Fibroblast of lung (primary cell): ENCODE measurements around the gene CDKN2AIP. TPM values are rescaled to one million over a fixed set of nuclear protein-coding genes. Genes with fewer than 3 reads are reported as not detected.

Experiments used
- DNase-seq, 2 donors: peaks; one replicate each; pipeline versions ENCODE4 v3.0.0 to v3.0.0-alpha.2; 2010; ENCODE audit warnings: low read depth in 2 of 2
- H2AFZ ChIP-seq: 2 replicates; pipeline ENCODE4 v1.5.1; 2012; ENCODE audit warnings: low read length, control low read depth, inconsistent platforms
- H3K27ac ChIP-seq: 2 replicates; pipeline ENCODE4 v1.5.1; 2011; ENCODE audit warnings: low read length, control low read depth; ENCODE audit not compliant: insufficient read depth
- H3K27me3 ChIP-seq: 2 replicates; pipeline ENCODE4 v1.5.1; 2011; ENCODE audit warnings: mild to moderate bottlenecking, low read length; ENCODE audit not compliant: control insufficient read depth, insufficient read depth
- H3K36me3 ChIP-seq: 2 replicates; pipeline ENCODE4 v1.5.1; 2011; ENCODE audit warnings: low read length; ENCODE audit not compliant: control insufficient read depth, insufficient read depth
- H3K4me1 ChIP-seq: 2 replicates; pipeline ENCODE4 v1.5.1; 2011; ENCODE audit warnings: low read length; ENCODE audit not compliant: control insufficient read depth, insufficient read depth; ENCODE audit errors: extremely low read depth
- H3K4me2 ChIP-seq: 2 replicates; pipeline ENCODE4 v1.5.1; 2011; ENCODE audit warnings: low read length, control low read depth; ENCODE audit not compliant: insufficient read depth; ENCODE audit errors: extremely low read depth
- H3K4me3 ChIP-seq, 4 experiments: fragments of 200-600 bp in 1 of 4; sonication (generic) in 1 of 4; replicated peaks in 1 of 4; 2 replicates each; pipeline ENCODE4 v1.5.1; 2011 to 2016; ENCODE audit warnings: low read length in 4 of 4, low read depth in 3 of 4, mild to moderate bottlenecking in 3 of 4, control low read depth in 2 of 4, inconsistent platforms in 1 of 4, mixed read lengths in 1 of 4; ENCODE audit not compliant: insufficient read depth in 1 of 4; ENCODE audit errors: control extremely low read depth in 1 of 4
- H3K79me2 ChIP-seq: 2 replicates; pipeline ENCODE4 v1.5.1; 2012; ENCODE audit warnings: mild to moderate bottlenecking, low read length, inconsistent platforms; ENCODE audit not compliant: control insufficient read depth, insufficient read depth
- H3K9ac ChIP-seq: 2 replicates; pipeline ENCODE4 v1.5.1; 2011; ENCODE audit warnings: mild to moderate bottlenecking, low read length, control low read depth; ENCODE audit not compliant: insufficient read depth
- H3K9me3 ChIP-seq: 2 replicates; pipeline ENCODE4 v1.5.1; 2012; ENCODE audit warnings: low read depth, low read length; ENCODE audit not compliant: control insufficient read depth, insufficient read depth
- H4K20me1 ChIP-seq: 2 replicates; pipeline ENCODE4 v1.5.1; 2011; ENCODE audit warnings: low read length; ENCODE audit not compliant: control insufficient read depth, insufficient read depth; ENCODE audit errors: extremely low read depth
- CTCF ChIP-seq, 2 donors: IDR thresholded peaks in 1 of 2; conservative IDR thresholded peaks in 1 of 2; 1 replicate in 1 of 2; 2 replicates in 1 of 2; pipeline ENCODE4 v1.5.1; 2011 to 2012; ENCODE audit warnings: low read length in 2 of 2, control low read depth in 1 of 2, inconsistent platforms in 1 of 2, low read depth in 1 of 2, mild to moderate bottlenecking in 1 of 2
- EZH2 ChIP-seq: IDR thresholded peaks from 2 replicates; pipeline ENCODE4 v1.5.1; 2012; ENCODE audit warnings: low read length, control low read depth, mild to moderate bottlenecking; ENCODE audit errors: missing control alignments
- polyA plus RNA-seq, 2 donors: library from polyadenylated mRNA; depleted of rRNA in 1 of 2; stranded (reverse) in 1 of 2; unstranded in 1 of 2; fragments of >200 nt; gene quantifications; 2 replicates each; pipeline ENCODE4 v1.2.1, GENCODE V29; 2011 to 2012; ENCODE audit warnings: missing spikeins in 1 of 2
- total RNA-seq: library from RNA; depleted of rRNA; stranded (reverse); fragments of >200 nt; gene quantifications from 2 replicates; pipeline ENCODE4 v1.2.1, GENCODE V29; 2014

Gene CDKN2AIP
- total and polyA plus RNA-seq, 2 donors (not counting 1 experiment from before 2014, with no cell fraction given), result 15.4 to 20.5 TPM

- DNase-seq, result no peak
- no peak overlapping the region for H3K9ac ChIP-seq
- no peak overlapping the region for H3K4me3 ChIP-seq
- H3K9me3 ChIP-seq, result no peaks in the 10 kb centered on the region
- TF ChIP-seq CTCF (conservative IDR thresholded peaks at IDR 0.05 in 1 of 2, IDR thresholded peaks at IDR 0.05 in 1 of 2; ENCODE audit: low read depth in 1 of 2, low read length in 2 of 2) (no peak), EZH2 (no peak)
- peaks cover 3% of the 10 kb centered on the region for H3K4me1 ChIP-seq
- no peak overlapping the region for H3K27ac ChIP-seq
- H3K79me2 ChIP-seq, result no peaks in the 10 kb centered on the region
- no peaks in the 10 kb centered on the region for H3K36me3 ChIP-seq
- H4K20me1 ChIP-seq, result no peaks in the 10 kb centered on the region
- no peaks in the 10 kb centered on the region for H3K27me3 ChIP-seq
- no peak overlapping the region for H3K4me2 ChIP-seq
- peak overlapping the region; percentile 22 for H2AFZ ChIP-seq
Observed at GRCh38 chr4:183399616-183400015, 44.8 kb upstream of the CDKN2AIP start.

DNA sequence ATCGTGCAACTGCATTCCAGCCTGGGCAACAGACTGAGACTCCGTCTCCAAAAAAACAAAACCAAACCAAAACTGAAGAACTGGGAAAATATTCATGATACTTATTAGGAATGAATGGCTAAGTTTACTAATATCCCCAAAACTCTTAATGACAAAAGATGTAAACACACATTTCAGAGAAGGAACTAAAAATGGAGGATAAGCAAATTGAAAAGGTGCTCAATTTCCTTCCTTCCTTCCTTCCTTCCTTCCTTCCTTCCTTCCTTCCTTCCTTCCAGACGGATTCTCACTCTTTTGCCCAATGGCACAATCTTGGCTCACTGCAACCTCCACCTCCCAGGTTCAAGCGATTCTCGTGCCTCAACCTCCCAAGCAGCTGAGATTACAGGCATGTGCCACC lies 44.4 kb upstream of the CDKN2AIP start:
- no peaks in the 10 kb centered on the region for H3K27me3 ChIP-seq
- no peaks in the 10 kb centered on the region for H3K9me3 ChIP-seq
- H2AFZ ChIP-seq, result no peak overlapping the region
- no peaks in the 10 kb centered on the region for H4K20me1 ChIP-seq
- DNase-seq, result no peak
- H3K79me2 ChIP-seq, result no peaks in the 10 kb centered on the region
- H3K4me1 ChIP-seq, result peaks cover 3% of the 10 kb centered on the region
- TF ChIP-seq CTCF (conservative IDR thresholded peaks at IDR 0.05 in 1 of 2, IDR thresholded peaks at IDR 0.05 in 1 of 2; ENCODE audit: low read depth in 1 of 2, low read length in 2 of 2) (no peak), EZH2 (no peak)
- H3K4me2 ChIP-seq, result no peak overlapping the region
- no peak overlapping the region for H3K9ac ChIP-seq
- no peaks in the 10 kb centered on the region for H3K36me3 ChIP-seq
- no peak overlapping the region for H3K4me3 ChIP-seq
- H3K27ac ChIP-seq, result no peak overlapping the region

DNA sequence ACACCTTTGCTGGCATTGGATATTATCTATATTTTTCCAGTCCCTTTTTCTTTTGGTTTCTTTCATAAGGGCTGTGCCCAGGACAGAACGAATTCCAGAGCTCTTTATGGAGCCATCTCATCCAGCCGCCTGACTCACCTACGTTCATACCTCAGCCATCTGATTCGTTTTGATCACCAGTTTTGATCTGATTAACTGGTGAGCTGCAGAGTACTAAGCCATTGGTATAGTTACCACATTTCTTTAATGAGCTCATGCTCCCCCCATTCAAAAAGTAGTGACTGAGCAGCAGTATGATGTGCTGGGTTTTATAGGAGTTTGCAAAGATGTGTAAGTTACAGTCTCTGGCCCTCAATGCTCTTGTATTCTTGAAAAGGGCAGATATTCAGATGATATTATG lies 43.0 kb upstream of the CDKN2AIP start:
- no peak overlapping the region for H3K4me3 ChIP-seq
- H3K36me3 ChIP-seq, result no peaks in the 10 kb centered on the region
- TF ChIP-seq CTCF (conservative IDR thresholded peaks at IDR 0.05 in 1 of 2, IDR thresholded peaks at IDR 0.05 in 1 of 2; ENCODE audit: low read depth in 1 of 2, low read length in 2 of 2), result no peak
- TF ChIP-seq EZH2, result no peak
- H3K9me3 ChIP-seq, result no peaks in the 10 kb centered on the region
- H3K79me2 ChIP-seq, result no peaks in the 10 kb centered on the region
- no peak overlapping the region for H3K4me2 ChIP-seq
- no peaks in the 10 kb centered on the region for H3K27me3 ChIP-seq
- DNase-seq, result no peak
- no peak overlapping the region for H2AFZ ChIP-seq
- H3K4me1 ChIP-seq, result peaks cover 3% of the 10 kb centered on the region
- no peak overlapping the region for H3K9ac ChIP-seq
- no peaks in the 10 kb centered on the region for H4K20me1 ChIP-seq
- no peak overlapping the region for H3K27ac ChIP-seq
